8988T (cell line): ENCODE data around the gene PLAGL1.
"Not testable (repeated sequence)": the region's sequence is repeated elsewhere in the genome, so short reads cannot be mapped to it uniquely, and the experiment has no call there.

Source experiments
- DNase-seq: peaks from one replicate; pipeline ENCODE4 v3.0.0; 2011

Gene PLAGL1

DNA sequence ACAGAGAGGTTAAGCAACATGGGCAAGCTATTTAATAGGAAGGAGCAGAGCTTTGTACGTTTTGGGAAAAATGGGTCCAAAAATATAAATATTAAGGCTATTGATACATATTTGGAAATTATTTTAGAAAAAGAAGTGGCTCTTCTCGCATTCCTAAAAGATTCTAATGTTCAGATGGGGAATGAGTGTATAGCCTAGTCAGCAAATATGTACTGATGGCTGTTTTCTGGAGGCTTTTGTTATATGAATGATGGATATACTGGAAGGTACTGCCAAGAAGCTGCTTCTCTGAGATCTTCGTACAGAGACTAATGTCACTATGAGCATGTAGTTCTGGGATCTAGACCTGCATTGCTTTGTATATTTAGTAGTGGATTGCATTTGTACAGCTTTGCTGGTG lies 71.7 kb downstream of the PLAGL1 start:
- no peak for DNase-seq

DNA sequence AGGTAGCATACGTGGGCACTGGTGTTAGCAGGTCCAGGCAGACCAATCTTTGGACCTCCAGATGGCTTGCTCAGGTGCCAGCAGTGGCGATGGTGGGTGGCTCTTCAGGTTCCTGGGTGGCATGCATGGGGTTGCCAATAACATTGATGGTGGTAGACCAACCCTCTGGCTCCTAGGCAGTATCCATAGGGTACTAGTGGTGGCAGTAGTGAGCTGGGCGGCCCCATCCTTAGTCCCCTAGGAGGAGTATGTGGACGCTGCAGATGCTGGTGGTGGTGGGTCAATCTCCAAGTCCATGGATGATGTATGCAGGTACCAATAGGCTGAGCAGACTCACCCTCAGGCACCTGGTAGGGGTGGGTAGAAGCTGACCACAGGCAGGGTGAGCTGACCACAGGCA lies 73.2 kb downstream of the PLAGL1 start:
- no peak for DNase-seq

DNA sequence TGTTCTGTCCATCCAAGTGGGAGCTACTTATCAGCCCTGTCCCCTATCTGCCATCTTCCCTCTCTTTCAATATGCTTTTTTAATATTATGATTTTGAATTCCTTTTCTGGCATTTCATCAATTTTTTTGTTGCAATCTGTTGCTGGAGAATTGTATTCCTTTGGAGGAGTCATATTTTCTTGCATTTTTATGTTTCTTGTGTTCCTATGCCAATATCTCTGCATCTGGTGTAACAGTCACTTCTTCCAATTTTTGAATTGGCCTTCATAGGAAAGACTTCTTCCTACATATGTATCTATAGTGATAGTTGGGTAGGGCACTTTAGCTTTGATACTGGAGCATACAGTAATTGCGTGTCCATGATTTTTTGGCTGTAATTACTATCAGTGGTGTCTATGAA lies 73.7 kb downstream of the PLAGL1 start:
- DNase-seq: no peak

DNA sequence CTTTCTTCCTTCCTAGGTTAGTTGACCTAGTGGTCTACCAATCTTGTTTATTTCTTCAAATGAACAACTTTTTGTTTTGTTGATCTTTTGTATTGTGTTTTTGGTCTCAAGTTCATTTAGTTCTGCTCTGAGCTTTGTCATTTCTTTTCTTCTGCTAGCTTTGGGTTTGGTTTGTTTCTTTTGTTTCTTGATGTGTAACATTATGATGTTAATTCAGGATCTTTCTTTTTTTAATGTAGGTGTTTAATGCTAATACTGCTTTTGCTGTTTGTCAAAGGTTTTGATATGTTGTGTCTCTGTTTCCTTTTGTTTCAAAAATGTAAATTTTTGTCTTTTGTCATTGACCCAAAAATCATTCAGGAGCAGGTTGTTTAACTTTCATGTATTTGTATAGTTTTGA lies 78.1 kb downstream of the PLAGL1 start:
- DNase-seq: no peak

DNA sequence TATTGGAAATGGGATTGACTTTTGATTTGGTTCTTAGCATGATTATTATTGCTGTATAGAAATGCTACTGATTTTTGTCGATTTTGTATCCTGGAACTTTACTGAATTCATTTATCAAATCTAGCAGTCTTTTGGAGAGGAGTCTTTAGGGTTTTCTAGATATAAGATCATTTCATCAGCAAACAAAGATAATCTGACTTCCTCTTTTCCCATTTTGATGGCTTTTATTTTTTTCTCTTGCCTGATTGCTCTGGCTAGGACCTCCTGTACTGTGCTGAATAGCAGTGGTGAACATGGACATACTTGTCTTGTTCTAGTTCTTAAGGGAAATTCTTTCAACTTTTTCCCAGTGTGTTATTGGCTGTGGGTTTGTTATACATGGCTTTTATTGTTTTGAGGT lies 79.2 kb downstream of the PLAGL1 start:
- no peak for DNase-seq

DNA sequence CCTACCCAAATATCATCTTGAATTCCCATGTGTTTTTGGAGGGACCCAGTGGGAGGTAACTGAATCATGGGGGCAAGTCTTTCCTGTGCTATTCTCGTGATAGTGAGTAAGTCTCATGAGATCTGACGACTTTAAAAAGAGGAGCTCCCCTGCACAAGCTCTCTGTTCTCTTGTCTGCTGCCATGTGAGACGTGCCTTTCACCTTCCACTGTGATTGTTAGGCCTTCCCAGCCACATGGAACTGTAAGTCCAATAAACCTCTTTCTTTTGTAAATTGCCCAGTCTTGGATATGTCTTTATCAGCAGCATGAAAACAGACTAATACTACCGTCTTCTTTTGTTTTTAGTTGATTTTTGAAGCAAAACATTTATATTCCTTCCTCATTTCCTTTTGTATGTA lies 91.0 kb downstream of the PLAGL1 start:
- not testable (repeated sequence) for DNase-seq

DNA sequence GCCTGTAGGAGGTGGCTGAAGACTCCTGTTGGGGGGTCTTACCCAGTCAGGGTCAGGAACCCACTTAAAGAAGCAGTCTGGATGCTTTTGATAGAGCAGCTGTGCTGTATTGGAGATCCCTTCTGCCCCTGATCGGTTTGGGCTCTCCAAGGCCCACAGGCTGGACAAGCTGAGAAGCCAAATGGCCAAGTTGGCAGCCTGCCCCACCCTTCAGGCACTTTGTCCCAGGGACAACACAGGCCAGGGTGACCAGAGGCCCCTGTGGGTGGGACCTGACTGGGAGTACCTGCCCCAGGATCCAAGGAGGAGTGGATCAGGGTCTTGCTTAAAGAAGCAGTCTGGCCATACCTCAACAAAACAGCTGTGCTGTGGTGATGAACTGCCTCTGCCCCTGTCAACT lies 95.4 kb downstream of the PLAGL1 start:
- DNase-seq: no peak

DNA sequence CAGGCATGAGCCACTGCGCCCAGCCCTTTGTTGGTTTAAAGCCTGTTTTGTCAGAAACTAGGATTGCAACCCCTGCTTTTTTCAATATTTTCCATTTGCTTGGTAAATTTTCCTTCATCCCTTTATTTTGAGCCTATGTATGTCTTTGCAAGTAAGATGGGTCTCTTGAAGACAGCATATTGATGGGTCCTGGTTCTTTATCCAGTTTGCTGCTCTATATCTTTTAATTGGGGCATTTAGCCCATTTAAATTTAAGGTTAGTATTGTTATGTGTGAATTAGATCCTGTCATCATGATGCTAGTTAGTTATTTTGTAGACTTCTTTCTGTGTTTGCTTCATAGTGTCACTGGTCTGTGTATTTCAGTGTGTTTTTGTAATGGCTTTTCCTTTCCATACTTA lies 97.0 kb downstream of the PLAGL1 start:
- DNase-seq: no peak

DNA sequence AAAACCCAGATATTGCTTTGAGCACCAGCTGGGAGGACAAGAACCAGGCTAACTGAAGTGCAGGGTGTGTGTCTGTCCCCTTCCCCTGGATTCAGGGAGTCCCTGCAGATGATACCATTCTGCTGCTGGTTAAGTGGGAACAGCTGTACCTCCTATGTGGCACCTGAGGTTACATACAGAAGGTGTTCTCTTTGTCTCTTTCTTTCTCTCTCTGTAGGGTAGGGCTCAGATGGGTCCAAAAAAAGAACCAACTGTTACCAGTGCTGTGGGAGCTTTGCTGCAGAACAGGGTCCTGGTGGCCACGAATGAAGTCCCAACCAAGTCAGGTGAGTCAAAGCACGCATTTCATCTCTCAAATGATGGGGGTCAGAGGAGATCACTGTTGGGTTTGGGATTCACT lies 105.2 kb downstream of the PLAGL1 start:
- DNase-seq: no peak

DNA sequence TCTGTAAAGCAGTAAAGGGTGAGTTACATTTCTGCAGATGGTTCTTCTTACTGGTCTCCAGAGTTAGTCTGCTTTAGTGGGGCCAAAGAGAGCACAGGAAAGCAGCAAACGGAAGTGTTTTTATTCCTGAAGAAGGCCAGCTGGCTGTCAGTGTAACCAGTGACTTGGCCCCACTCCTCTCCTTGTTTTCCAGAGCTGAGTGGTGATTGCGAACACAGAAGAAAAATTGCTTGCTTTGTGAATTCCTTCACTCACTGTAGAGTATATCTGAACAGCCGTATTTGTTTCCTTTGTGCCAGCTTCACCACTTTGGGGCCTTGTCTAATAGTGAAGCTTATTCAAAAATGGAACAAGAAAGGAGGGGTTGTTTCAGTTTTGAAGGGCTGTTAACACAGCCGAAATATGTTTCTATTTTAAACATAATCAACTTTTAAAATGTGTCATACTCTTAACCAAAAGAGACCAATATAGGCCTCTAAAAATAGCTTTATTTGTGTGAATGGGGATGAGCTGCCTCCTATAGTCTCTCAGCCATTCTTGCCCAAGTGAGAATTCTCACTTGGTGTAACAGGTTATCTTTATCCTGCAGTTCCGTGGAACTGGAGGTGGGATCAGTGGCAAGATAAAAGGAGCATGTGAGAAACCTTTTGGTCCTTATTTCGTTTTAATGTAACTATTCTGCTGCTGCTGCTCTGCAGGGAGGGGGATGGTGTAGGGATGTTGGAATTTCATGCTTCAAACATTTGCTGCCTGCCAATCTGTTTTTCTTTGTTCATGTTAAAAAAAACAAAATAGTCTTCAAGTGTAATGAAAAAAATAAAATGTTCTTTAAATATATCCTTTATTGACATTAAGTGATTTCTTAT lies 105.9 kb downstream of the PLAGL1 start:
- DNase-seq: no peak

DNA sequence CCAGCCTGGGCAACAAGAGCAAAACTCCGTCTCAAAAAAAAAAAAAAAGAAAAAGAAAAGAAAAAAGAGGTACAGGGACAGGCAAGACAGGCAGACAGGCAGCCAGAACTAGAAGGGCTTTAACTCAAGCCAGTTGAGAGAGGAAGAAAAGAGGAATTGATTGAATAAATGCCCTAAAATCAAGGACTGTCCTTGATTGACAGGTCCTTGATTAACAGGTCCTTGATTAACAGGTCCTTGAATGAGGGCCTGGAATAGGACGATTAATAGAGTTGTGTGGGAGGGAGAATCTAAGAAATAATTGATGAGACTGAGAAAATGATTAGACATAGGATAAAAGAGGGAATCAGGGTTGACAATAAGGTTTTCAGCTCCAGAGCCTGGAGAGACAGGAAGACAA lies 107.7 kb downstream of the PLAGL1 start:
- DNase-seq: no peak

DNA sequence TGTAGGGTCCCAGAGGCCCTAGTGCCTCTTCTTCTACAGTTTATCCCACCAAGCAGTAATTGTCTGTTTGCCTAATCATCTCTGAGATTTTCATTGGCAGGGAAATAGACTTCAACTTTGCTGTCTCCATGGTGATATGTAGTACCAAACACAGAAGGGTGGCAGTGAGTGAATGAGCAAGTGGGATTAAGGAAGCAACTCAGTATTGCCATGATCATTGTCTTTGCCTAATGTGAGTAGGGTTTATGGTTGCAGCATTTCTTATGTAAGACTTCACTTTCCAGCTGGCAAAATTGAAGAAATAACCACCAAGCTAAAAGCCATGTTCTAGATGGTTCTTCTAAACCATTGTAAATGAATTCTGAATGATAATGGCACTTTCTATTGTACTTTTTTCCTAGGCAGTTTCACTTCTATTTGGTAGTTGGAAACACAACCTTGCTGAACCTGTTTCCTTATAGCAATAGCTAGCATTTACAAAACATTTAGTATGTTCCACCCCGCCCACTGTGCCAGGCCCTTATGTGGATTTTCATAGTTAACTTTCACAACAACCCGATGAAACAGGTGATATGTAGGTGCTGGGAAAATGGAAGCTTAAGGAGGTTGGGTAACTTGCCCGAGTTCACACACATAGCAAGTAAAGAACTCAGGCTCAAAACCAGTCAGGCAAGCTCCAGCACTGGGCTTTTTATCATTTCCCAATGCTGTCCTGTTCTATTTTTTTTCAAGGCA lies 111.8 kb downstream of the PLAGL1 start:
- no peak for DNase-seq

DNA sequence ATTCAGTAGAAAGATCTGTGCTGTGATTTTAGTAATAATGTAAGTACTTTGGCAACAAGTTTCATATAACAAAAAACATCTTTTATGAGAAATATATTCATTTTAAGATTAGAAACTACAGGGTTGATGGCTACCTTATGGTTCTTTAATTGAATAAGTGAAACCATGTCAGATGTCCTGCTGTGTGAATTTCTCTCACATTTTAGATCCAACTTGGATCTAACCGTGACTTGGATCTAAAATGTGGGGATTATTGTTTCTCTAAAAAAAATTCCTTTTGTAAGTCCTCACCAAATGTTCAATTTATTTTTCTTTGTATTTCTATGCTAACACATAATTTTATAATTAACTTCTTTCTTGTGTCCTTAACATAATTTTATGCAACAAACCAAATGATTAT lies 113.4 kb downstream of the PLAGL1 start:
- DNase-seq: no peak
